D721Med (cell line): ENCODE results near the gene MGAT5B.

ENCODE experiments used
- DNase-seq: peaks from one replicate; pipeline ENCODE4 v3.0.0; 2011; ENCODE audit warnings: low spot score; ENCODE audit not compliant: insufficient read length
- FAIRE-seq: peaks from 2 replicates; lab custom pipeline; 2011; peaks lifted over from hg19 to GRCh38; lab: Jason Lieb, UNC
- TF ChIP-seq, protein P1 (sequence below): IDR thresholded peaks from 2 replicates; pipeline ENCODE4 v1.5.1; 2012; ENCODE audit warnings: mild to moderate bottlenecking, control low read depth; ENCODE audit not compliant: insufficient read depth; ENCODE audit errors: missing control alignments

The MGAT5B gene

DNA sequence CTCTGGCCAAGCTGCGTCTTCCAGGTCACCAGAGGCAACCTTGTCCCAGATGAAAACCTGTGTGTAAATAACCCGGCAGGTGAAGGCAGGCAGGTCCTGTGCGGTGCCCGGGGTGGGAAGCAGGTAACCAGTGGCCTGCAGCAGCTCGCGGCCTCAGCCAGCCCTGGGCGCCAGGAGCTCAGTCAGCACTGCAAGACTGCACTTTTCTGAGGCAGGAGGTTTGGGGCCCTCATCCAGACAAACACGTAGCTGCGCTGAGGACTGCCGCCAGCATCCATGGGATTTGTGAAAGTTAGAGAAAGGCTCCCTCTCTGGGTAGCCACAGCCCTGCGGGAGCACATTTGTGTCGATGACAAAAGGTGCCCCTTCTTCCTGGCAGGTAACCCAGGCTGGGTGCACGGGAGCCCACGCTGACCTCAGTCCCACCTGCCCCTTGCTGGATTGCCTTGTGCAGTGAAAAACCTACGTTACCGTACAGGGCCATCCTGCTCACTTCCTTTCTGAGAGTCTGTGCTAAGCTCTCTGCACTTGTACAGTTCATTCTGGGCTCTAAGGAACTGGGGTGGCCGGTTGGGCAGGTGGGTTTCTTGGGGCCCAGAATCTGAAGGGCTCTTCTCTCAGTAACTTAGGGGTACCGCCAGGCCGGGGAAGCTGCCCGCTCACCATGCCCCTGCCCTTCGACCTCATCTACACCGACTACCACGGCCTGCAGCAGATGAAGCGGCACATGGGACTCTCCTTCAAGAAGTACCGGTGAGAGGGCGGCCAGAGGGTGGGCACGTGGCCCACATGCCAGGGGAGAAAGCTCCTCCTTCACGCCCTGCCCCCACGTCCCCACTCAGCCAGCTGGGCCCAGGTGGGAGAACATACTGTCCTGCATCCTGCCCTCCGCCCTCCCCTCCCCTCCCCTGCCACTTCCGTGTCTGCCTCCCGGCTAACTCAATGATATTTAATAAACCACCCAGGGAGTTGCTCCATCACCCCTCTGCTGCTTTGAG is 56.4 kb downstream of the MGAT5B start:
- DNase-seq (no peak), FAIRE-seq (no peak)

DNA sequence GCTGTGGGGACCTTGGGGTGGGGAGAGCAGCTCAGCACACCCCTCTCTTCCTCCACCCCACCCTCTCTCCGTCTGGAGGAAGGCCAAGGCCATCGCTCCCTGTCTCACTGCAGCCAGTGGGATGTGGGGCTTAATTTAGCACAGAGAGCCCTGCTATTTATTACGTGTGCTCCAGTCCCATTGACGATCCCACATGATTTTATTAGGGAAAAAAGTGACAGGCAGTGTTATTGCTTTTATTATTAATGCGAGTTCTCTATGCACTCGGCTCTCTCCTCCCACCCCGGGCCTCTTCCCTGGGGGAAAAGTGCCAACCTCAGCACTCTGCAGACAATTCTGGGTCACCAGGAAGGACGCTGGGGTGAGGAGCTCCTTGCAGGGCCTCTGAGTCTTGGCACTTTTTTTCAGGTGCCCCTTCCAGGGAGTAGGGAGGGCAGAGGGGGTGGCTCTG is 57.3 kb downstream of the MGAT5B start:
- FAIRE-seq, result no peak
- DNase-seq, result no peak
- TF ChIP-seq, protein P1, sequence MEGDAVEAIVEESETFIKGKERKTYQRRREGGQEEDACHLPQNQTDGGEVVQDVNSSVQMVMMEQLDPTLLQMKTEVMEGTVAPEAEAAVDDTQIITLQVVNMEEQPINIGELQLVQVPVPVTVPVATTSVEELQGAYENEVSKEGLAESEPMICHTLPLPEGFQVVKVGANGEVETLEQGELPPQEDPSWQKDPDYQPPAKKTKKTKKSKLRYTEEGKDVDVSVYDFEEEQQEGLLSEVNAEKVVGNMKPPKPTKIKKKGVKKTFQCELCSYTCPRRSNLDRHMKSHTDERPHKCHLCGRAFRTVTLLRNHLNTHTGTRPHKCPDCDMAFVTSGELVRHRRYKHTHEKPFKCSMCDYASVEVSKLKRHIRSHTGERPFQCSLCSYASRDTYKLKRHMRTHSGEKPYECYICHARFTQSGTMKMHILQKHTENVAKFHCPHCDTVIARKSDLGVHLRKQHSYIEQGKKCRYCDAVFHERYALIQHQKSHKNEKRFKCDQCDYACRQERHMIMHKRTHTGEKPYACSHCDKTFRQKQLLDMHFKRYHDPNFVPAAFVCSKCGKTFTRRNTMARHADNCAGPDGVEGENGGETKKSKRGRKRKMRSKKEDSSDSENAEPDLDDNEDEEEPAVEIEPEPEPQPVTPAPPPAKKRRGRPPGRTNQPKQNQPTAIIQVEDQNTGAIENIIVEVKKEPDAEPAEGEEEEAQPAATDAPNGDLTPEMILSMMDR, result no peak

More for the DNA sequence above, 56.4 kb downstream of the MGAT5B start:
- TF ChIP-seq, protein P1, result no peak

DNA sequence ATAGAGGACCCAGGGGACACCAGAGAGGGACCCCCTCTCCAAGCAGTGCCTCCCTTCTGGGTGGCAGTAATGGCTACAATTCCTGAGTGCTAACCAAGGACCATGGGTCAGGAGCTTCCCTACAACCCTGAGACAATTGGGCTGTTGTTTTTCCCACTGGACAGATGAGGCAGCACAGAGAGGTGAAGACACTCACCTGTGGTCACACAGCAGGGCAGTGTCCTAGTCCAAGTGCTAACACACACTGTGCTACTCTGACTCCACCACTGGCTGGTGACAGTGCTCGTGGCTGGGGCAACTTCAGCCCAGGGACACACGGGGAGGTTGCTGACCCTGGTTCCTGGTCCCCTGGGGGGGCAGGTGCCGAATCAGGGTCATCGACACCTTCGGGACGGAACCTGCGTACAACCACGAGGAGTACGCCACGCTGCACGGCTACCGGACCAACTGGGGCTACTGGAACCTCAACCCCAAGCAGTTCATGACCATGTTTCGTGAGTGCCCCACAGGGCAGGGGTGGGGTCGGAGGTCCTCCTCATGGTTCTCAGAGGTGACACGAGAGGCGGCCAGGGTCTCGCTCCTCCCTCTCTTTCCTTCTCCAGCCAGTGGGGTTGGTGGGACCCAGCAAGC is 58.1 kb downstream of the MGAT5B start:
- TF ChIP-seq, protein P1, result no peak
- DNase-seq (no peak), FAIRE-seq (no peak)

DNA sequence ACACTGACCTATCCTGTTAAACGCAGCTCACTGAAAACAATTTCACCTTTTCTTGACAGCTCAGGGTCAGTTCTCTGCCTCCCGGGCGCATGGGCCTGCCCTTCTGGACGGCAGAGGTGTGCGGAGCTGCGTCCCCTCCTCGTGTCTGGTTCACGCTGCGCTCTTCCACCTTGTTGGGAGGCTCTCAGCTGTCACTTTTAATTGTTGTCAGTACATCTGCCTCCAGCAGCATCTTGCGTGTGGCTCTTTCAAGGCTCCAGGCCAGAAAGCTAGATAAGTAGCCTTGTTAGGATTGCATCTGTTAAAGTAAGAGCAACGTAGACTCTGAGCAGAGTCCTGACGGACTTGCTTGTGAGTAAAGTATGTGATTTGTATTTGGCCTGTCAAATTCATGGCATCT is 59.4 kb downstream of the MGAT5B start:
- TF ChIP-seq, protein P1, result no peak
- DNase-seq, result no peak
- no peak for FAIRE-seq

DNA sequence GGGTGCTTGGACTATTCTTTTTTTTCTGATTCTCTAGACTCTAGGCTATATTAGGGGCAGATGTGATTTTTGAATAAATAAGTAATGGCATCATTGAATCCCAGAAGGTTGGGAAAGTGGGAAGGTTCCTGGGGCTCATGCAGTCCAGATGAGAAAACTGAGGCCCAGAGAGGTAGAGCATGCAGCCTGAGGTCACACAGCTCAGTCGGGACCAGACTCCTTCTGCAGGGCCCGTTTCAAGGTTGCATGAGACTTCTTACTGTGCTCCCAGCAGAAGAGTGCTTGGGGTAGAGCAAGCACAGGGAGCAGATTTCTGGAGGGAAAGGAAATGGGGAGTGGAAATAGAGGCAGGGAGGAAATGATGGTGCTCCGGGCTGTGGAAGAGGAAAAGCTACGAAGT is 59.8 kb downstream of the MGAT5B start:
- FAIRE-seq (no peak), DNase-seq (no peak)
- TF ChIP-seq, protein P1, result no peak

DNA sequence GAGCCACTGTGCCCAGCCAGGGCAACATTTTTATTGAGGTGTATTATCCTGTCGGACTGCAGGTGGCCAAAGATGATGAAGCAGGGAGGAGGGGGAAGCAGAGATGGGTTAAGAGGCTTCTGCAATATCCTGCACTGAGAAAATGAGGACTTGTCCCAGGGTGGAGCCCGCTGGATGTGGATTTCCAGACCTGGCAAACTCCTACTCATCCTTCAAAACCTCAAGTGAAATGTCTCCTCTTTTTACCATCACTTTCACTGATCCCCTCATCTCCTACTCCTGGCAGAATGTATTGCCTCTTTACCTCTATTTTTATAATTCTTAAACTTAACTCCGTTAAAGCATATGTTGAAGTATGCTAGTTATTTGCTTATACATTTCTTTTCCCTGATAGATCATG is 60.9 kb downstream of the MGAT5B start:
- FAIRE-seq (no peak), DNase-seq (no peak)
- TF ChIP-seq, protein P1, result no peak

DNA sequence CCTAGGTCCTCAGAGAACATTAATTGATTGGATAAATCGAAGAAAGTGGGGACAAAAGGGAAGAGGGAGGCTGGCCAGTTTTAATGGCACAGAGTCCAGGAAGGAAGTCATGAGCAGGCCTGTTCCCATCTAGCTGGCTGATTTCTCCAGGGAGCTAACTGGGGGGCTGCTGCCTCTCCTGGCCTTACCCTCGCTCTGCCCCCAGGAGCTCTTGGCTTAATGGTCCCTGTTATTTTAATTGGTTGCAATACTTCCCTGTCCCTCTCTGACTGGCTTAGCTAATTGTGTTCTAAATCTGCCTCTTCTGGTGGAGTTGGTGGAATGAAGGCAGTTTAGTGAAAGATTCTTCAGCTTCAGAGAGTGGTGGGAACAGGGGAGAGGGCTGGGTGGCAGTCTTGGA is 61.4 kb downstream of the MGAT5B start:
- FAIRE-seq, result no peak
- no peak for DNase-seq
- TF ChIP-seq, protein P1, result no peak
